HCT116 (cell line): Measurements from ENCODE around the gene WWOX.

ENCODE experiments used
- CBX3 ChIP-seq: IDR thresholded peaks from 2 replicates; pipeline ENCODE4 v1.6.1; 2012; ENCODE audit warnings: low read depth
- POLR2A ChIP-seq: IDR thresholded peaks from 2 replicates; pipeline ENCODE4 v1.7.0; 2011; ENCODE audit warnings: borderline replicate concordance; ENCODE audit not compliant: insufficient read depth, insufficient read length; ENCODE audit errors: extremely low read depth
- POLR2AphosphoS5 ChIP-seq: IDR thresholded peaks from 2 replicates; pipeline ENCODE4 v1.6.1; 2011; ENCODE audit warnings: mild to moderate bottlenecking, low read depth, low read length, moderate library complexity
- TF ChIP-seq, protein P1 (sequence below), 3 experiments: fragments of 200-600 bp in 1 of 3; sonication (generic) in 1 of 3; IDR thresholded peaks in 2 of 3; conservative IDR thresholded peaks in 1 of 3; 2 replicates each; pipeline ENCODE4 v1.5.1; 2012 to 2017; ENCODE audit warnings: low read depth in 2 of 3, low read length in 2 of 3, antibody characterized with exemption in 1 of 3, borderline replicate concordance in 1 of 3, control low read depth in 1 of 3, mild to moderate bottlenecking in 1 of 3, mixed read lengths in 1 of 3, mixed run types in 1 of 3, moderate library complexity in 1 of 3; ENCODE audit not compliant: insufficient read depth in 1 of 3

DNA sequence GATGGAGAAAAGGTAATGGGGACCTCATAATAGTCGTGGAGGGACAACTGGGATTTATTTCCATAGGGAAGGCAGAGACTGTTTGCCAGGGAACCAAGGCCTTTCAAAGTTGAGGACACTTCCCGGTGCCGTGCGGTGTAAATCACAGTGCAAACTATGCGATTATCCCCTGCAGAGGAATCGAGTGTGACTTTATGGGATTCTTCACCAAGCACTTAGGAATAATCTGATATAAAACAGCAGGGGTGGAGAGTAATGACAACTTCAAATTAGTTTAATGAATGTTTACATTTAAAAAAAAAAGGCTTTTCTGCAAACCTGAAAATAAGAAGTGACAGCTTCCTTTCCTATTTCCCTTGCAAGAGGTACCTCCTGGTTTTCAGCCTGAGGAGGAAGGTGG, 962.9 kb downstream of the WWOX start:
- TF ChIP-seq POLR2AphosphoS5, result no peak
- TF ChIP-seq, protein P1, sequence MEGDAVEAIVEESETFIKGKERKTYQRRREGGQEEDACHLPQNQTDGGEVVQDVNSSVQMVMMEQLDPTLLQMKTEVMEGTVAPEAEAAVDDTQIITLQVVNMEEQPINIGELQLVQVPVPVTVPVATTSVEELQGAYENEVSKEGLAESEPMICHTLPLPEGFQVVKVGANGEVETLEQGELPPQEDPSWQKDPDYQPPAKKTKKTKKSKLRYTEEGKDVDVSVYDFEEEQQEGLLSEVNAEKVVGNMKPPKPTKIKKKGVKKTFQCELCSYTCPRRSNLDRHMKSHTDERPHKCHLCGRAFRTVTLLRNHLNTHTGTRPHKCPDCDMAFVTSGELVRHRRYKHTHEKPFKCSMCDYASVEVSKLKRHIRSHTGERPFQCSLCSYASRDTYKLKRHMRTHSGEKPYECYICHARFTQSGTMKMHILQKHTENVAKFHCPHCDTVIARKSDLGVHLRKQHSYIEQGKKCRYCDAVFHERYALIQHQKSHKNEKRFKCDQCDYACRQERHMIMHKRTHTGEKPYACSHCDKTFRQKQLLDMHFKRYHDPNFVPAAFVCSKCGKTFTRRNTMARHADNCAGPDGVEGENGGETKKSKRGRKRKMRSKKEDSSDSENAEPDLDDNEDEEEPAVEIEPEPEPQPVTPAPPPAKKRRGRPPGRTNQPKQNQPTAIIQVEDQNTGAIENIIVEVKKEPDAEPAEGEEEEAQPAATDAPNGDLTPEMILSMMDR (IDR thresholded peaks at IDR 0.05 in 2 of 3, conservative IDR thresholded peaks at IDR 0.05 in 1 of 3; ENCODE audit: borderline replicate concordance in 1 of 3, insufficient read depth in 1 of 3, low read depth in 2 of 3, low read length in 2 of 3), result no peak
- no peak for TF ChIP-seq CBX3
- no peak for TF ChIP-seq POLR2A
